Mesenchymal stem cell (in vitro differentiated cells and primary cell): ENCODE results near the gene OLFM4.

ENCODE experiments used
- DNase-seq: peaks from one replicate; pipeline ENCODE4 v3.0.0-alpha.2; 2013
- H2AFZ ChIP-seq: one replicate; pipeline ENCODE4 v1.6.1; 2013; ENCODE audit warnings: low read depth, mild to moderate bottlenecking, control low read depth, inconsistent platforms, low read length, moderate library complexity
- H2AK5ac ChIP-seq: 2 replicates; pipeline ENCODE4 v1.6.1; 2013; ENCODE audit warnings: low read length, moderate library complexity, mild to moderate bottlenecking, inconsistent platforms; ENCODE audit not compliant: severe bottlenecking
- H2BK120ac ChIP-seq: one replicate; pipeline ENCODE4 v1.6.1; 2013; ENCODE audit warnings: low read depth, mild to moderate bottlenecking, inconsistent platforms, low read length, moderate library complexity
- H2BK12ac ChIP-seq, 2 experiments: one replicate each; pipeline ENCODE4 v1.6.1; 2013; ENCODE audit warnings: inconsistent platforms in 2 of 2, low read length in 2 of 2, mild to moderate bottlenecking in 2 of 2, moderate library complexity in 2 of 2, control low read depth in 1 of 2
- H2BK15ac ChIP-seq: one replicate; pipeline ENCODE4 v1.6.1; 2013; ENCODE audit warnings: mild to moderate bottlenecking, low read depth, inconsistent platforms; ENCODE audit not compliant: poor library complexity, severe bottlenecking
- H2BK5ac ChIP-seq: 2 replicates; pipeline ENCODE4 v1.6.1; 2013; ENCODE audit warnings: low read depth, mild to moderate bottlenecking, low read length, control low read depth, inconsistent platforms; ENCODE audit not compliant: poor library complexity, severe bottlenecking
- H3K14ac ChIP-seq, 2 experiments: one replicate each; pipeline ENCODE4 v1.6.1; 2013; ENCODE audit warnings: inconsistent platforms in 2 of 2, low read length in 2 of 2, control low read depth in 1 of 2, mild to moderate bottlenecking in 1 of 2, moderate library complexity in 1 of 2
- H3K18ac ChIP-seq, 2 experiments: one replicate each; pipeline ENCODE4 v1.6.1; 2013; ENCODE audit warnings: inconsistent platforms in 2 of 2, low read length in 2 of 2, control low read depth in 1 of 2, low read depth in 1 of 2, mild to moderate bottlenecking in 1 of 2
- H3K23ac ChIP-seq, 2 experiments: one replicate each; pipeline ENCODE4 v1.6.1; 2013; ENCODE audit warnings: inconsistent platforms in 2 of 2, low read length in 2 of 2, mild to moderate bottlenecking in 2 of 2, moderate library complexity in 2 of 2, control low read depth in 1 of 2
- H3K27ac ChIP-seq: 2 replicates; pipeline ENCODE4 v1.5.1; 2013; ENCODE audit warnings: mild to moderate bottlenecking, moderate library complexity, low read length, control low read depth, inconsistent platforms; ENCODE audit not compliant: poor library complexity, severe bottlenecking
- H3K27me3 ChIP-seq, 2 experiments: 2 replicates each; pipeline versions ENCODE4 v1.6.1 to v1.7.0; 2013; ENCODE audit warnings: low read length in 2 of 2, mild to moderate bottlenecking in 2 of 2, moderate library complexity in 2 of 2, control low read depth in 1 of 2, inconsistent platforms in 1 of 2; ENCODE audit not compliant: control insufficient read depth in 1 of 2, insufficient read depth in 1 of 2
- H3K36me3 ChIP-seq, 2 experiments: 2 replicates each; pipeline versions ENCODE4 v1.6.1 to v1.7.0; 2013; ENCODE audit warnings: low read length in 2 of 2, control low read depth in 1 of 2, inconsistent platforms in 1 of 2, low read depth in 1 of 2, mild to moderate bottlenecking in 1 of 2; ENCODE audit not compliant: insufficient read depth in 2 of 2, control insufficient read depth in 1 of 2
- H3K4ac ChIP-seq, 2 experiments: one replicate each; pipeline ENCODE4 v1.6.1; 2013; ENCODE audit warnings: inconsistent platforms in 2 of 2, low read length in 2 of 2, mild to moderate bottlenecking in 2 of 2, moderate library complexity in 2 of 2, control low read depth in 1 of 2, low read depth in 1 of 2
- H3K4me1 ChIP-seq: 2 replicates; pipeline ENCODE4 v1.6.1; 2013; ENCODE audit warnings: low read depth, low read length, control low read depth; ENCODE audit not compliant: control insufficient read depth, insufficient read depth
- H3K4me2 ChIP-seq: 2 replicates; pipeline ENCODE4 v1.6.1; 2013; ENCODE audit warnings: low read length, mild to moderate bottlenecking, inconsistent platforms; ENCODE audit not compliant: poor library complexity, severe bottlenecking
- H3K4me3 ChIP-seq, 2 experiments: 2 replicates each; pipeline versions ENCODE4 v1.5.1 to v1.7.0; 2013; ENCODE audit warnings: low read length in 2 of 2, mild to moderate bottlenecking in 2 of 2, control low read depth in 1 of 2, low read depth in 1 of 2; ENCODE audit not compliant: insufficient read depth in 1 of 2
- H3K79me1 ChIP-seq: replicated peaks from 2 replicates; pipeline ENCODE4 v1.6.1; 2013; ENCODE audit warnings: mild to moderate bottlenecking, control low read depth, low read length, inconsistent platforms; ENCODE audit not compliant: poor library complexity, severe bottlenecking
- H3K9ac ChIP-seq: 2 replicates; pipeline ENCODE4 v1.7.0; 2013; ENCODE audit warnings: mild to moderate bottlenecking, low read length, moderate library complexity
- H3K9me3 ChIP-seq: 2 replicates; pipeline ENCODE4 v1.7.0; 2013; ENCODE audit warnings: mild to moderate bottlenecking, low read length; ENCODE audit not compliant: control insufficient read depth
- H4K8ac ChIP-seq: one replicate; pipeline ENCODE4 v1.6.1; 2013; ENCODE audit warnings: inconsistent platforms, mild to moderate bottlenecking, low read length, moderate library complexity
- H4K91ac ChIP-seq: one replicate; pipeline ENCODE4 v1.6.1; 2013; ENCODE audit warnings: mild to moderate bottlenecking, low read length, inconsistent platforms
- WGBS: methylation state at CpG from one replicate; pipeline ENCODE4 v1.1.7; 2013; ENCODE audit warnings: mixed read lengths; 5-methylcytosine and 5-hydroxymethylcytosine counted together

OLFM4 gene

GRCh38 chr13:53089951-53090350 is 61.3 kb downstream of the OLFM4 start:
- no peak overlapping the region for H3K14ac ChIP-seq
- H3K4ac ChIP-seq, result no peak overlapping the region

GRCh38 chr13:53090461-53090860 is 61.8 kb downstream of the OLFM4 start:
- Histone ChIP-seq H2BK120ac (no peak overlapping the region), H2BK5ac (no peak overlapping the region), H2AK5ac (no peak overlapping the region), H3K4me1 (no peaks in the 10 kb centered on the region), H2BK15ac (no peak overlapping the region), H3K23ac (no peak overlapping the region), H3K27me3 (no peaks in the 10 kb centered on the region), H3K18ac (no peak overlapping the region), H2BK12ac (no peak overlapping the region), H3K4ac (no peak overlapping the region), H3K4me2 (no peak overlapping the region), H3K36me3 (no peaks in the 10 kb centered on the region), H3K9me3 (no peaks in the 10 kb centered on the region), H3K14ac (no peak overlapping the region), H2AFZ (no peak overlapping the region), H4K8ac (no peak overlapping the region), H3K4me3 (no peak overlapping the region), H3K27ac (no peak overlapping the region), H3K9ac (no peak overlapping the region), H4K91ac (no peak overlapping the region), H3K79me1 (no peaks in the 10 kb centered on the region)
- no peak for DNase-seq
- 71% methylated on average over 1 of the region's 3 CpGs for WGBS

More at GRCh38 chr13:53089951-53090350, 61.3 kb downstream of the OLFM4 start:
- Histone ChIP-seq H3K36me3 (no peaks in the 10 kb centered on the region), H3K27ac (no peak overlapping the region), H2BK120ac (no peak overlapping the region), H3K4me3 (no peak overlapping the region), H2AFZ (no peak overlapping the region), H2BK5ac (no peak overlapping the region), H3K9me3 (no peaks in the 10 kb centered on the region), H4K8ac (no peak overlapping the region), H2BK12ac (no peak overlapping the region), H3K4me2 (no peak overlapping the region), H3K9ac (no peak overlapping the region), H3K27me3 (no peaks in the 10 kb centered on the region), H2BK15ac (no peak overlapping the region), H2AK5ac (no peak overlapping the region), H3K23ac (no peak overlapping the region), H3K18ac (no peak overlapping the region), H4K91ac (no peak overlapping the region), H3K4me1 (no peaks in the 10 kb centered on the region), H3K79me1 (no peaks in the 10 kb centered on the region)
- 63% methylated on average over 1 of the region's 1 CpG for WGBS
- no peak for DNase-seq

- no peak overlapping the region for H3K27ac ChIP-seq
- no peaks in the 10 kb centered on the region for H3K27me3 ChIP-seq
- no peaks in the 10 kb centered on the region for H3K79me1 ChIP-seq
- 100% methylated on average over 1 of the region's 2 CpGs for WGBS
- H3K9ac ChIP-seq, result no peak overlapping the region
- H2AFZ ChIP-seq, result no peak overlapping the region
- H3K4me3 ChIP-seq, result no peak overlapping the region
- H3K4me2 ChIP-seq, result no peak overlapping the region
- H2BK15ac ChIP-seq, result no peak overlapping the region
- H2BK5ac ChIP-seq, result no peak overlapping the region
- no peak overlapping the region for H4K8ac ChIP-seq
- no peak overlapping the region for H2AK5ac ChIP-seq
- H2BK120ac ChIP-seq, result no peak overlapping the region
- H3K36me3 ChIP-seq, result no peaks in the 10 kb centered on the region
- no peaks in the 10 kb centered on the region for H3K4me1 ChIP-seq
- no peak for DNase-seq
- H3K18ac ChIP-seq, result no peak overlapping the region
- no peak overlapping the region for H3K4ac ChIP-seq
- H2BK12ac ChIP-seq, result no peak overlapping the region
- no peaks in the 10 kb centered on the region for H3K9me3 ChIP-seq
- H3K23ac ChIP-seq, result no peak overlapping the region
- no peak overlapping the region for H4K91ac ChIP-seq
- no peak overlapping the region for H3K14ac ChIP-seq
Measured at GRCh38 chr13:53092931-53093330, 64.3 kb downstream of the OLFM4 start.

- DNase-seq, result no peak
- Histone ChIP-seq H2BK15ac (no peak overlapping the region), H3K4me1 (no peaks in the 10 kb centered on the region), H3K79me1 (no peaks in the 10 kb centered on the region), H3K9me3 (no peaks in the 10 kb centered on the region), H3K4me3 (no peak overlapping the region), H2BK12ac (no peak overlapping the region), H3K9ac (no peak overlapping the region), H2BK120ac (no peak overlapping the region), H2AFZ (no peak overlapping the region), H4K91ac (no peak overlapping the region), H3K27me3 (no peaks in the 10 kb centered on the region), H3K23ac (no peak overlapping the region), H3K18ac (no peak overlapping the region), H2BK5ac (no peak overlapping the region), H3K36me3 (no peaks in the 10 kb centered on the region), H3K14ac (no peak overlapping the region), H3K27ac (no peak overlapping the region), H4K8ac (no peak overlapping the region), H2AK5ac (no peak overlapping the region), H3K4ac (no peak overlapping the region), H3K4me2 (no peak overlapping the region)
Measured at GRCh38 chr13:53098455-53098854, 69.8 kb downstream of the OLFM4 start.
